ENCODE measurements around the gene TSBP1.

DNA sequence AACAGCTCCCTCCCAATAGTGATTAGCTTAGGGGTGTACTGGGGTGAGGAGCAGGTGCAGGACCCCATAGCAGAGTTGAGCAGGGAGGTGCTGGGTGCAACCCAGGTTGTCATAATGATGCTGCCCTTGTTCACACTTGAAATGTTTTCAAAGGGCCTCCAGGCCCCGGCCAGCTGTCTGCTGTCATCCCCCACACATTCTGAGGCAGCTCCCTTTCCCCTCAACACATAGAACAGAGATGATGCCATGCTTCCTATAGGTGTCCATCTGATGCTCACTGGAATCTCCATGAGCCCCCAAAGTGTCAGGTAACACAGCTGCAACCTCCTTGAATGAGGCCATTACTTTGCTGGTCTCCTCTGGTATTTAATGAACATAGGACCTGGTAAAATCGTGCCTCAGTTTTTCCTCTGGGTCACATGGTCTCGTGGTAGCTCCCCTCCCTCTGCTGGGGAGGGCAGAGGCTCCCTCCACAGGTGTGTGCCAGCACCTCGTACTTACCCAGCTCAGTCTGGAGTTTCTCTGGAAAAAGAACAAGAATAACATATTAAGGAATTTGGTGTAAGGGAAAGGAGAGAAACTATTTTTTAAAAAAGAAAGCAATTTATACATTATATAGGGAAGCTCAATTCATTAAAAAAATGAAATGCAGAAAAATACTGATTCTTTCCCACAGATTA lies 29.7 kb upstream of the TSBP1 start:
- TF ChIP-seq, protein P1, sequence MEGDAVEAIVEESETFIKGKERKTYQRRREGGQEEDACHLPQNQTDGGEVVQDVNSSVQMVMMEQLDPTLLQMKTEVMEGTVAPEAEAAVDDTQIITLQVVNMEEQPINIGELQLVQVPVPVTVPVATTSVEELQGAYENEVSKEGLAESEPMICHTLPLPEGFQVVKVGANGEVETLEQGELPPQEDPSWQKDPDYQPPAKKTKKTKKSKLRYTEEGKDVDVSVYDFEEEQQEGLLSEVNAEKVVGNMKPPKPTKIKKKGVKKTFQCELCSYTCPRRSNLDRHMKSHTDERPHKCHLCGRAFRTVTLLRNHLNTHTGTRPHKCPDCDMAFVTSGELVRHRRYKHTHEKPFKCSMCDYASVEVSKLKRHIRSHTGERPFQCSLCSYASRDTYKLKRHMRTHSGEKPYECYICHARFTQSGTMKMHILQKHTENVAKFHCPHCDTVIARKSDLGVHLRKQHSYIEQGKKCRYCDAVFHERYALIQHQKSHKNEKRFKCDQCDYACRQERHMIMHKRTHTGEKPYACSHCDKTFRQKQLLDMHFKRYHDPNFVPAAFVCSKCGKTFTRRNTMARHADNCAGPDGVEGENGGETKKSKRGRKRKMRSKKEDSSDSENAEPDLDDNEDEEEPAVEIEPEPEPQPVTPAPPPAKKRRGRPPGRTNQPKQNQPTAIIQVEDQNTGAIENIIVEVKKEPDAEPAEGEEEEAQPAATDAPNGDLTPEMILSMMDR (IDR thresholded peaks at IDR 0.05): no peak
- no peak for TF ChIP-seq POLR2AphosphoS5 (IDR thresholded peaks at IDR 0.05)
- no peak for TF ChIP-seq POLR2A (IDR thresholded peaks at IDR 0.05)
- TF ChIP-seq EP300 (IDR thresholded peaks at IDR 0.05): no peak
